HG03521 (cell line): Measurements from ENCODE around the gene ABTB2.

Experiments used
- ATAC-seq: cut with Tn5 transposase; IDR thresholded peaks from one replicate; pipeline ENCODE4 v1.9.1; 2021; ENCODE audit warnings: mild to moderate bottlenecking, moderate library complexity; ENCODE audit not compliant: unreplicated experiment

ABTB2 gene

DNA sequence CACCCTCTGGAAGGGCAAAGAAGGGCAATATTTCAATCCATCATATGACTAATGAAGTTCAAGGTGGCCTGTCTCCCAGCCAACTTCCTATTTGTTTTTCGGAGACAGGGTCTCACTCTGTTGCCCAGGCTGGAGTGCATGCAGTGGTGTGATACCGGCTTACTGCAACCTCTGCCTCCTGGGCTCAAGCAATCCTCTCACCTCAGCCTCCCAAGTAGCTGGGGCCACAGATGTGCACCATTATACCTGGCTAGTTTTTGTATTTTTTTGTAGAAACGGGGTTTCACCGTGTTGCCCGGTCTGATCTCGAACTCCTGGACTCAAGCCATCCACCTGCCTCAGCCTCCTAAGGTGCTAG is 13.4 kb downstream of the ABTB2 start:
- no peak for ATAC-seq

DNA sequence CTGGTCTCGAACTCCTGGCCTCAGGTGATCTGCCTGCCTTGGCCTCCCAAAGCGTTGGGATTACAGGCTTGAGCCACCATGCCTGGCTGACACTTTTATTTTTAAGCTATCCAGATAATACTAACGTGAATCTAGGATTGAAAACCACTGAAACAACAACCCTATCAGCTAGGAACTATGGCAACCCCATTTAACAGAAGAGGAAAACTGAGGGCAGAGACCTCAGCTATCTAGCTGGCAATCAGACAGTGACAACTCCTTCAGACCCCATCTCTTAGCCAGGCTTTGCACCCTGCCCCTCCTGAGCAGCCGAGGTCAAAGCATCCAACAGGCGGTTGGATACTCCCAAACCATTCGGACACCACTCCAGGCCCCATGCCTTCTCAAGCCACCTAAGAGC is 14.1 kb downstream of the ABTB2 start:
- no peak for ATAC-seq

DNA sequence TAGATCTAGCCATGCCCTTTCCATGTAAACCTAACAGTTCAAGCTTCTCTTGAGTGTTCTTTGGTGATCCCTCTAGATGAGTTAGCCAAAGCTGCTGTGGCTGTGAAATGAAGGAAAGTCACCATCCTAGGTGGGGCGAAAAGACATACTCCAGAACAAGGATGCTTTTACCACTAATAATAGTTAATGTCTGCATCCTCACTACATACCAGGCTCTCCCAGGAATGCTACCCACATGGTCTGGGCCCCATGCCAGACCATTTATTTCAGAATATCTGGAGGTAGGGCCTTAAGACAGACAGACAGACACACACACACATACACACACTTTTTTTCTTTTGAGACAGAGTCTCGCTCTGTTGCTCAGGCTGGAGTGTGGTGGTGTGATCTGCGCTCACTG is 14.7 kb downstream of the ABTB2 start:
- ATAC-seq: no peak

DNA sequence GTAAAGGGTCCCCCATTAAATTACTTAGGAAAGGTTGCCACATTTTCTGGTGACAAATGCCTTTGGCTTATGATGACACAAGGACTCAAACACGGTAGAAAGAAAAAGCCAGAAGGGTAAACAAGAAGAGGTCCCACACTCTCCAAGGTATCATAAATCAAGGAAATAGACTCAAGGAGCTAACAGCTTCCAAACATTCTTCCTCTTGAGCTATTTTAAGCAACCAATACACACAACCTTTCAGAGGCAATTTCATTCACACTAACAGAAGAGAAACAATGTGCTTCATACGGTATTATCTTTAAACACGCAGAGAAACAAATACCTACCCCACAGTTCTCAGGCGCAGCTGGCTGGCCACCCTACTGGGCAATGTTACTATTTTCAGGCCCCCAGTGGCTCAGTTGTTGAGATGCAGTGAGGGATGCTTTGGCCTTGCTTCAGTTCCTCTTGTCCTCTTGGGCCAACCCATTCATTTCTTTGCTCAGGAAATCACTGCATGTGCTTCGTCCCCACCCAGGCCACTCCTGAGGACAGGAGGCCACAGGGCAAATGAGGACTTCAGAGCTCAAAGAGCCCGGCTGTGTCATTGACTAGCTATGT is 15.8 kb downstream of the ABTB2 start:
- ATAC-seq: no peak

DNA sequence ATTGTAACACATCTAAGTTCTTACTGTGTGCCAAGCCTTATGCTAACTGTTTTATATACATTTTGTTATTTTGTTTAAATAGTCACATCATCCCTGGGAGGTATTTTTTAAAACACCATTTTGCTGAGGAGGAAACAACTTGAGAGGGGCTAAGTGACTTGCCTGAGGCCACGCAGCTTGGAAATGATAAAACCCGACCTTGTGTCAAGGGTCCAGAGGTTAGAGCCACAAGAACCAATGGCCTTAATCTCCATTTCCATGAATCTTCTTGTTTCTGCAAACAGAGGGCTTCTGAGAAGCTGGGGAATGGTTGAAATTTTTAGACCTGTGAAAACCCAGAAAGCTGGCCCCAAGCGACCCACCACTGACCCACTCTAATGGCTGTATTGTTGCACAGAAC is 16.7 kb downstream of the ABTB2 start:
- ATAC-seq: no peak

DNA sequence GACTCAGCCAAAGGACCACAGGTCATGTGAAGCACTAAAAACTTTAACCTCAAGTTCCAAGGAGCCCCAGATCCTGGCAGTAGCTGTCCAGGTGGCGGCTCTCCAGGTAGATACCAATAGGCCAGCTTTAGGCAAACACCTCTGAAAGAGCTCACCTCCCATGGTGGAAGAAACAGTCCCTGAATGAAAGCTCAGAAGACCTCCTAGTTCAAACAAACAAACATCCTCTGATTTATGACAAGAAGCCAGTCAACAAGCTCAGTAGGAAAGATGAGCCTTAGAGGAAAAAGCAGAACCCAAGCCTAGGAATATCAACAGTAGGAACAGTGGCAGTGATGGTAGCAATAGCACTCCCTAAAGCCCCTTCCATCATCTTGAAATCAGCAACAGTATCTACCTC is 17.2 kb downstream of the ABTB2 start:
- no peak for ATAC-seq

DNA sequence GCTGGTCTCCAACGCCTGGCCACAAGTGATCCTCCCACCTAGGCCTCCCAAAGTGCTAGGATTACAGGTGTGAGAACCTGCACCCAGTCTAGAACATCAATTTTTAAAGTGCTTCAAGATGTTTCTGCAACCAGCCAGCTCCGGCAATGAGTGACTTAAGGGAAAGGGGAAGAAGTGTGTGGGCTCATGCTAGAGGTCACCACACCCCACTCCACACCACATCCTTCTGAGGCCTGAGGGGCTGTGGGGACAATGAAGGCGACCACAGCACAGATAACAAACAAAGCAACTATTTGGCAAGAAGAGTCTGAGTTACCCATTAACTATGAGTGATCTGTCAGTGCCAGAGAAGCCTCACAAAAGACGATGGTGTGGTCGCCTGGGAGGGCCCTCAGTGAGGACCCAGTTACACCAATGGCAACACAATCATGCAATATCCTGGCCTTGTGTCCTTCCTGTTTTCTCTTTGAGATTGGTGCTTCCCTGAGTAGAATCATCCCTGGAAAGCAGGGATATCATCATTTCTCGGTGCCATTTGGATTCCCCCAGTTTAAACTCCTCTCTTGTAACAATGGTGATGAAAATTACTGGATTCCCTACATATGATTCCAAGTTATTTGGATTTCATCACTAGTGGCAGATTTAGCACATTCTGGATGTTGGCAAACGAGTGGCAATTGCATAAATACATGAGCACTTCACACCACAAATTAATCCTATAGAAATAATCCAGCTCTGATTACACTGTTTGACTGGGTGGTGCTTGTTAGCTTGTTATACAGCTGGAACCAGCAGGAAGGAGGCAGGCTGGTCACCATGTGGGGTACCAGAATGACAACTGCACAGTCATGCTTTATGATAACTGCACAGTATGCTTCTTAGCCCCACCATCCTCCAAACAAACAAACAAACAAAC is 18.4 kb downstream of the ABTB2 start:
- ATAC-seq: peak; percentile 77

DNA sequence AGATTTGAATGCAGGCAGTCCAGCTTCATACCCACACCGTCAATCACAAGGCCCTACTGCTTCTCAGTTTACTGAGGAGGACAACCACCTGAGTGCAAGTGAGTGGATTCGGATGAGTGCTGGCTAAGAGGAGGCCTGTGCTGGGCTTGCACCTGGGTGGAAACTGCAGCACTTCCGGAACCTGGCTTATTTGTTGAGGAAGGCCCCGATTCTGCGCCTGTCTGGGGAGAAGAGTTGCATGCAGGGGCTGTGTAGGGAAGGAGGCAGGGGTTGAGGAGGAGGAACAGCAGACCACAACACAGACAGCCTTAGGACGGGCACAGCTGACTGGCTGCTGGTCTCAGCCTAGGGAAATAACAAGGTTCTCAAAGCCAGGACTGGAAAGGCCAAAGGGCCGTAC is 20.8 kb downstream of the ABTB2 start:
- no peak for ATAC-seq

DNA sequence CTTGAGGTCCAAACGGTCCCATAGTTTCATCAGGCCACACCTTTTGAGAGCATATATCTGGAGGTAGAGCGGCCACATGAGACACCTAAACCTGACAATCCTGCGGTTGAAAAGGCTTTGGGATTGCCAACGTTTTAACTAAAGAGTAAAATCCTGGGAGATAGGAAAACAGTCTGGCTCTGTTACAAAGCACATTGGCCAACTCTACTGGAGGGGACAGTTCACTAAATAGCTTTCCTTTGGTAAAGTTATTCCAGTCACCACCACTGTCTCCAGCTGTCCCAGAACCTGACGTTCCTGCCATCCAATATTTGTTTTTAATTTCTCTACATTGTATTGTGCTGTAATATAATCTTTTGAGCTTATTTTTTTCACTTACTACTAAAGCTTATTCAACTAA is 22.0 kb downstream of the ABTB2 start:
- ATAC-seq: no peak

DNA sequence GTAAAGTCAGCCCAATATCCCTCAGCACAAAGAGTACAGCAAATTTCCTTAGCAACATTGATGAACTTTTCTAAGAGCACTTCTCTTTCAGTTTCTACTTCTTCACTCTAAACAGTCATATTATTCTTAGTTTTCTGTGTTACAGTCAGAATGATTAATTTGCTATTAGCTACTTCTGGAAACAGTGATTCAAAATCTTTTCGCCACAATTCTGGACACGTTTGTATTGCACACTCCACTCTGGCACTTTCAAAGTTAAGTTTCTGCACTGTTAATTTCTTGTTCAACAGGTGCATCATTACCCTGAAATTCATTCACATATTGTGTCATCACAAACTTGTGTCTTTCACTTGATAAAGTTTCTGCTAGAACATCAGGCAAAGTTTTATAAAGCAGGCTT is 22.5 kb downstream of the ABTB2 start:
- peak; percentile 49 for ATAC-seq

DNA sequence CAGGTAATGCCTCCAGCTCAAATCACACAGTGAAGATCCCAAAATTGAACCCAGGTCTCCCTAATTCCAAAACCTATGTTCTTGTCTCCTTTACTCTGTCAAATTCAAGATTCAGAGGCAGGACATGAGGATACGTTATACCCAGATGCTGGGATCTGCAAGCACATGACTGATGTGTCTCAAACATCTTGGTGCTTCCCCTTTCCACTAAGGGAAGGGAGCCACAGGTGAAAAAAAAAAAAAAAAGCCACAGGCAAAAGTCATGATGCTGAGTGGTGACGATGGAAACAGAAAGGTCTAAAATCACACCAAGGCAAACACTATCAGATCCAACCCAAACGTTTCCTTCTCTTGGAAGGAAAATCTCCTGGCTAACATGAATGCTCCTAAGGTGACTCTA is 24.0 kb downstream of the ABTB2 start:
- no peak for ATAC-seq

DNA sequence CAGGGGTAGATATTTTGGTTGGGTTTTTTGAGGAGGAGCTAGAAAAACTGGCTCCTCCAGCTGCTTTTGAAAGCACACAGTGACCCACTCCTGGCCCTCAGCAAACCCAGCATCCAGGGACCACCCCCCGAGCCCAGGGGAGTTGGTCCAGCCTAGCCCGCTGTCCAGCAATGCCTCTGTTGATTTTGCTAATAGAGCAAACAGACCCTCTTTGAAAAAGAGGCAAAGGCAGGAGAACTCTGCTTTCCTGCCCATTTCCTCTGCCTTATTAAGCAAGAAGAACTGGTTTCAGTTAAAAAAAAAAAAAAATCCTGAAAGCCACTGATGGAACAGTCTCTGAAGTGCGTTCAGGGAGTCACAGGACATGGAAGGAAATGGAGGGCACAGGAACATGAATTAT is 25.3 kb downstream of the ABTB2 start:
- ATAC-seq: no peak

DNA sequence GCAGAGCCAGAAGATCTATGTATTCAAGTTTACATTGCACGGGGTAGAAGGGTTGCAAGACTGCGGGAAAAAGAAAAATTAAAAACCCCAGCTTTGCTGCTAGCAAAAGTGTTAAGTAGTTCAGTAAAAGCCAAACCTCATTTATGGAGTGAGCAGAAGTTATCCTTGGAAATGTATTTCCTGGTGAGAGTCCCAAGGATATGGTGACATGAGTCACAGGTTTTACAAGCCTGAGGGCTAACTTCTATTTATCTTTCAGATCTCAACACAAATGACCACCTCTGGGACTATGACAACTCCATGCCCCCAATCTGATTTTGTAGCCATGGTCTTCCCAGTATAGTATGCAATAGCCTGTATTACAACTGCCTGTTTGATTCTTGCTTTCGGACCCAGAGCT is 26.1 kb downstream of the ABTB2 start:
- no peak for ATAC-seq

DNA sequence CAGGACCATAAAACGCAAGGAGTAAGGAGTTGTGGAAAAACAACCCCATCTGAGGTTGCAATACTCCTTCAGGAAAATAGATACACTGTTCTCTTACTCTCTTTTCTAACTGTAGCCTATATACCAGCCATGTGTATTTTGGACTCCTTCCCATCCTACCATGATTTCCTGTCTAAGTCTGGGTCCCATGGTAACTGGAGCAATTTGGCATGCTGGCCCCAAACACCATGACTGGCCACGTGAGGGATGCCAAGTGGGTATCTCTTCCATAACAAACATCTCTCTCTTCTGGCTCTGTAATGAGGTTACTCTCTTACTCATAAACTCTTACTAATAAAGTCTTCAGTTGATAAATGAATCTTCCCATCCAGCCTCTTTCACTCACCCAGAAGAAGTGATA is 26.5 kb downstream of the ABTB2 start:
- ATAC-seq: no peak

DNA sequence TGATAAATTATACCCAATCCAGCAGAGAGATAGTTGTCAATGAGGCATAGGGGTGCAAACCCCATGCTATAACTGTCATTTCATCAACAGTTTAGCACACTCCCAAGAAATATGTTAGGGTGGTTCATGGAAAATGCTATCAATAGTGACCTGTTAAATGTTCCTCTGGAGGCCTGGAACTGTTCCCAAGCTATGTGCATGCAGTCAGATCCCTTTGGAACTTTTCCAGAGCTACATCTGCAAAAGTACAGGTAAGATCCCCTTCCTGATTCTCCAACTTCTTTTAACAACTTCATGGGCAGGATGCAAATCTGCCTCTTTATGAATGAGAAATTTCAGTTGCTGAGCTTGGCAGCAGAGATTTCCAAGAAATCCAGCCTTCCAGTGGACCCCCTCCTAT is 27.2 kb downstream of the ABTB2 start:
- ATAC-seq: no peak

DNA sequence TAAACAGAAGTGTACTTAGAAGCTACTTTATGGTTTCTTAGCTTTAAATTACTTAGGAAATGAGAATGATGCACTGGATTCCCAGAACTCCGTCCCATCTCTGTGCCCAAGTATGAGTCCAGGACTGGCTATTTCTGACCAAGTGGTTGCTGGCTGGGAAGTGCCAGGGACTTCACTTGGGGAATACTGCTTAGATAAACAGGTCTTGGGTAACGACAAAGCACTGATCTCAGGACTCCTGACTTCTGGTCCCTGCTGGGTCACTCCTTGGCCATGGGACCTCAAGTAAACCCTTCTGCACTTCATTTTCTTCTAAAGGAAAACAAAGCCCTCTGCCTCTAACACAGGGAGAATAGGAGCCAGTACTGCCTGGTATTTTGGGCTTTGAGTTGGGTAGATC is 27.9 kb downstream of the ABTB2 start:
- ATAC-seq: no peak

DNA sequence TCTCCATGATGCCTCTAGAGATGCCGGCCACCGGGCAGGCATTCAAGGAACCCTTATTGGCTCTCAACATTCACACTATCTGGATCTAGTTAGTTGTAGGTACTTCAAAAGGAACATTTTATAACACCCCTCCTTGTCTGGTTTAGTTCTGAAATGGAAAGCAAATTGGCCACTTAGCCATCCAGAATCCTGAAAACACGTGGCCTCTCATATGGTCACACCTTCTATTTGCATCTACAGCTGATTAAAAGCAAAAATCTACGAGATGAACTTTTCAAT is 29.2 kb downstream of the ABTB2 start:
- ATAC-seq: no peak

DNA sequence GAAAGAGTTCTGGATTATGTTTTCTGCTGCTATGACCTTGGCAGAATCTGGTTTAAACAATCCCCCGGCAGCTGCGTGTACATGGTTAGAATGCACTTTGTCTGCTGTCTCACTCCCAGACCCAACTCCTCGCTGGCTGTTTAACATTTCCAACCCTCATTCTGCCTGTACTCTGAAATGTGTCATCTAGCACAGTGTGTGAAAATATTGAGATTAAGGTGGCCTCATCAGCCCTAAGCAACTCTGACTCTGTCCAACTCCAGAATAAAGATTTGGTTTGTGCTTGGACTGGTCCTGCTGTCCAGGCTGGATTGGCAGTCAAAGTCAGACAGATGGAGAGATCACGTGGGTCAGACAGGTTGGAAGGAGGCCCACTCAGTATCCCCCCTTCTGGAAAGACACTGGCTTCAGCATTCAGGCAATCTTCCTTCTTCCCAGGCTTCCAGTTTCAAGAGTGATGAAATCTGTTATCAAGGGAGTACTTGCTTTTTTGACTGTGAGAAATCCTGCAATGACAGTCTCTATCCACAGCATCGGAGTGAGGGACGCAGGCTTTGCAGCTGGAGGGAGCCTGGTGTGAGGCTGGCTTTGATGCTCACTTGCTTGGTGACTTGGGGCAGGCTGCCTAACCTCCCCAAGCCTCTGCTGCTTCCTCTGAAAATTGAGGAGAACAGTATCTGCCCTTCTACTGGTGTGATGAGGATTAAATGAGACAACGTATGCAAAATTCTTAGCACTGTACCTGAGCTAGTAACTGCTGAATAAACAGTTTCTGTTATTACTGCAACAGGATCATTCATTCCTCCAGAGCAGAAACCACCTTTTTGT is 29.8 kb downstream of the ABTB2 start:
- ATAC-seq: no peak

DNA sequence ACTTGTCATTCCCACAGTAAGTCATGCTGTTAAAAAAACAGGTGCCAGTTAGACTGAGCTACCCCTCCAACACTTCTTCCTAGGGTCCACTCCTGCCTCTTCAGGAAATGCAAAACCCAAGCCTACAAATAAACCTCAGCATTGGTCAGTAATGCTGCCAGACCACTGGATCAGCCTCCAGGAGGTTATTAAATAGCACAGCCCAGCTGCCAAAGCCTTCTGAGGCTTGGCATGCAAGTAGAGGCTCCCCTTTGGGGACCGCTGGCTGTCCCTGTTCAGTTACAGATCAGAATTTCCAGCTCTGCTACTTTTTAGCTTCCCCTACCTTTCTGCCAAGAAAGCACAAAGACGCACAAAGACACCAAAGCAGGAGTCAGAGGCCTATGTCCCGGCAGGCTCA is 33.3 kb downstream of the ABTB2 start:
- no peak for ATAC-seq

DNA sequence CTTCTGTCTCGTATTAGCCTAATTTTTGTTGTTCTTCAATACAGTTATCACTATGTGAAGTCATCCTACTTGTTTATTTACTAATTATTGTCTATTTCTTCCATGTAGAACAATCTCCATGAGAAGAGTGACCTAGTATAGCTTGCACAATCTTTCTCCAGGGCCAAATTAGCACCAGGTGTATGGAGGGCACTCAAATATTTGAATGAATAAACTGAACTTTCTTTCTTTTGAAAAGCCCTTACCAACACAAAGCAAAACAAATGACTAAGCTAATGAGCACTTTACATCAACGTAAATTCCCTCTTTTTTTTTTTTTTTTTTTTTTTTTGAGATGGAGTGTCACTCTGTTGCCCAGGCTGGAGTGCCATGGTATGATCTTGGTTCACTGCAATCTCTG is 34.2 kb downstream of the ABTB2 start:
- no peak for ATAC-seq

DNA sequence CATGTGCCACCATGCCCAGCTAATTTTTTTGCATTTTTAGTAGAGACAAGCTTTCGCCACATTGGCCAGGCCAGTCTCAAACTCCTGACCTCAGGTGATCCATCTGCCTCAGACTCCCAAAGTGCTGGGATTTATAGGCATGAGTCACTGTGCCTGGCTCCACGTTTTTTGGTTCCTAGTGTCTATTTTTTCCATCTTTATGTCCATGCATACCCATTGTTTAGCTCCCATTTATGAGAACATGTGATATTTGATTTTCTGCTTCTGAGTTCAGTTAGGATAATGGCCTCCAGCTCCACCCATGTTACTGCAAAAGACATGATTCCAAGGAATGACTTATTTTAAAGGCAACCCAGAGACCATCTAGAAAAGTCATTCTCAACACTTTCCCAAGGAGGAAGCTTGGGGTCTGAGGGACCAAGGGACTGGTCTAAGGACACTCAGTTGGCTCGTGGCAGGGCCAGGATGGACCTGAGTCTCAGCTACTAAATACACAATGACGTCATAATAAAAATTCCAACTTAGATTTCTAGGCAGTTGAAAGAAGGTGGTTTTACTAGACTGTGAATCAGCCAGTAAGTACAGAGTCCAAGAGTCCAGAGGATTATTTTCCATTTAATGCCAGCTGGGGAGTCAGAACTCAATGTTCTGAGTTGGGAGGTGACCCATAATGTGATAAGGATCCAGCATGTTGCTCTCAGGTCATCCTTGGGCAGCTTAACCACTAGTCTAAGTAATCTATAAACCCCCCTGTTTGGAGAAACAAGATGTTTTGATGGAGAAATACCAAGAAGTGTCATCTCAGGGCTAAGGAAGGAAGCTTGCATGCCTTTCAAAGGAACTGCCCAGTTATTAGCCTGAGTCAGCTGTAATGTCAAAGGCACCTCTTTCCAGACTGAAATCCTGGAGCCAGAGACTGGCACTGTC is 39.4 kb downstream of the ABTB2 start:
- no peak for ATAC-seq
